SW480 (cell line): ENCODE data around the gene IL36B.

Experiments
- DNase-seq: peaks from one replicate; pipeline ENCODE4 v3.0.0-alpha.2; 2016; ENCODE audit warnings: low spot score

Gene IL36B

DNA sequence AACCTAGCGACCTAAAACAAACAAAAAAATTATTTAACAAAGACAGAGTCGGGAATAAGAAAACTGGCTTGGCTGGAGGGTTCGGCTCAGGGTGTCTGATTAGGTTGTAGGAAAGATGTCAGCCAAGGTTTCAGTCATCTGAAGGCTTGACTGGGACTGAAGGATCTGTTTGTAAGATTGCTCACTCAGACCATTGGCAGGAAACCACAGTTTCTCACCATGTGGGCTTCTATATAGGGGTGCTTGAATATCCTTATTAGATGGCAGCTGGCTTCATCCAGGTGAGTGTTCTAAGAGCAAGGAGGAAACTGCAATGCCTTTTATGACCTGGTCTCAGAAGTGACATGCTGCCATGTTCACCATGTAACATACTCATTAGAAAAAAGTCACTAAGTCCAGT is 999 bp upstream of the IL36B start:
- no peak for DNase-seq

DNA sequence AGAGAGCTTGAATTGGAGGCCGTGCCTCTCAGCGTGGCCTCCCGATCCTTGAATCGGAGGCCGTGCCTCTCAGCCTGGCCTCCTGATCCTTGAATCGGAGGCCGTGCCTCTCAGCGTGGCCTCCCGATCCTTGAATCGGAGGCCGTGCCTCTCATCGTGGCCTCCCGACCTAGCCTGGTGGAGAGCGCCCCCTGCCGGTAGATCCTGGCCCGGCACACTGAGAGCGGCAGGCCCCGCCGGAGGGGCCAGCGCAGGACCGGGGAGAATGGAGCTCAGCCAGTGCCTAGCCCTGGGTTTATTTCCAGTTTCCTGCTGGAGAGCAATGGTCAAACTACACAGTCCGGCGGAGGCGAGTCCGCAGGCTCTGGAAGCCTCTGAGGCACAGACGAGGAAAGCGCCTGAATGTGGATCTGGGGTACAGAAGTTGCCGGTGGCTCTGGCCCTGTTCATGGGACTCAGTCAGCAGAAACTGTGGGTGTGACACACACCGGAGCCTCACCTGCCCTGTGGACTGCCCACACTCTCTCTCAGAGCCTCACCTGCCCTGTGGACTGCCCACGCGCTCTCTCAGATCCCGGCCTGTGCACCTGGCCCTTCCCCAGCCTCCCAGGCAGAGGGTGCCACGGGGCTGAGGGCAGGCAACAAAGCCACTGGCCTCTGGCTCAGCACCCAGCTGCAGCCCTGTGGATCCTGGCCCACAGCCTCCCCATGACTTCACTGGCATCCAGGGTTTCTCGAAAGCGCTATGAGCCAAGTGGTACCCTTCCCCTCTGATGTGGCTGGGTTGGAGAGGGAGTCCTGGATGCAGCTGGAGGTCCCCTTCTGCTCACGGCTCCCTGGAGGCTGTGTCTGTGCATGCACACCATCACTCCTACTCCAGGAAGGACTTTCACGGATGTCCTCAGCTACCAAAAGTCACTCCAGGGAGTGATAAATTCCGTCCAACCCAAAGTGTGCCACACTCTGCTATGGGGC is 1.5 kb downstream of the IL36B start:
- no peak for DNase-seq

DNA sequence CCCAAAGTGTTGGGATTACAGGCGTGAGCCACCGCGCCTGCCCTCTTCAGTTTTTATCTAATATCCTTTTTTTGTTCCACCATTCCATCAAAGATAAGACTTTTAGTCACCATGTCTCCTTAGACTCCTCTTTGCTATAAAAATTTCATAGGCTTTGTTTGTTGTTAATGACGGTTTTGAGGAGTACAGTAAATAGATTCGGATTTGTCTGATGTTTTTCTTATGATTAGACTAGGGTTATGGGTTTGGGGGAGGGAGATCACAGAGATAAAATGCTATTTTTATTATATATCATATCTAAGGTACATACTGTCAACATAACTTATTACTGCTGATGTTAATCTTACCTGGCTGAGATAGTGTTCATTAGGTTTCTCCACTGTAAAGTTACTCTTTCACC is 6.2 kb downstream of the IL36B start:
- no peak for DNase-seq

DNA sequence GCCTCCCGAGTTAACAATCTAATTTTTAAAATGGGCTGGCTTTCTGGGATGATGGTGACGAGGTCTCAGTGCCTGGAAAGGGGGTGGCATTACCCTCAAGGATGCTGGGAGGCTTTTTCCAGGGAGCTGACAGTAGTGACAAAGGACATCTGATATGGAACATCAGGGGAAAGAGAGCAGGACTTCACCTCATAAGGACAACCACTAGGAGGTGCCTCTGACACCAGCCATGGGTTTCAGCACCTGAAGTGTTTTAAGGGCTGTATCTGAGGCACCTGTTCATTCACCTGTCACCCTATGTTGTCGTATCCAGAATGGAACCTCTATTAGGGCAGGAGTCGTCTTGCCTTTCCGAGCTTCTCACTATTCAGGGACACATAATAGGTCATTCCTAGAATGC is 10.8 kb downstream of the IL36B start:
- DNase-seq: peak; percentile 39

DNA sequence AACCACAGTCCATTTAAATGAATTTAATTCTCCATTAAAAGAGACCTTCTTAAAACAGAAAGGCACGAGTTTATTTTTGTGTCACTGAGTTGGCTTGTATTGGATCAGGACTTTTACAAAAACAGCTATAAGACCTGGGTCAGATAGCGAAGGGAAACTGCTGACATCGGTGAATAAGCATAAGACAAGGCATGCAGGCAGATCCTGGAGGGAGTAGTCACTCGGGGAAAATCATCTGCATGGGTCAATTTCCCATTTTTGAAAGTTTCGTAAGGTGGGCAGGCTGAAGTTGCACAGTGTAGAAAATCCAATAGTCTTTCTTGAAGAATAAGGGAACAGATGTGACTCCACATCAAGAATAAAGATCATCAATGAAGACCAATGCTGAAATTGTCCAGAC is 12.9 kb downstream of the IL36B start:
- DNase-seq: no peak

DNA sequence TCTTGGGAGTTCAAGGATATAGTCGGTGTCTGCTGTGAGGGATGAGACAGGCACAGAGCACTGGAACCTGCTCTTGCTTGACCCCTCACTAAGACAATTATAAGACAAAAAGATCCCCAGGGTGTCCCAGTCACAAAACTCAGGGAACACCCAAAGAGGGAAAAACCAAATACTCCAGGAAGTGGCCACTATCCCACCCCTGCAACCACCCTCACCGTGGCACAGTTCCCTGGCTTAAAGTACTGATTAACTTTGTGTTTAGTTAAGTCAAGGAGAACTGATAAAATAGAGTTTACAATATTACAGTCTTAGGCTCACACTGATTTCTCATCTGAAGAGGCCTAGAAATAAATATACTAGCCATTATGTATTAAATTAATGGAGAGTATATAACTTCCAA is 13.5 kb downstream of the IL36B start:
- DNase-seq: no peak

DNA sequence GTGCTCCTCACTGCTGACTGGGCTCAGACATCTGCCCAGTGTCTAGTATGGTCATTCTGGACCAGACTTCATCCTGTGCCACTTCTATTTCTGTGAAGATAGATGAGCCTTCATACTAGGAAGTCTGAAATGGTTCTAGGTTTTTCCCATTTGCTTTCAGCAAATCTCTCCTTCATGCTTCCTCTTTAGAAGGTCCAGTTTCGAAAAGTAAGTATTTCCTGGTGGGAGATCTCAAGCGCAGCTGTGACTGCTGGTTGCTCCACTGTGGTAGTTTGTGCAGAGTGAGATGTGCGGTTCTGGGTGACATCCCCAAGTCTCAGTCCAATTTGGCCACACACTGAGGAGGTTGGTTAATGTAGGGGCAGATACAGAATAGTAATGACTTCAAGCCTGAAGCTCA is 14.4 kb downstream of the IL36B start:
- no peak for DNase-seq

DNA sequence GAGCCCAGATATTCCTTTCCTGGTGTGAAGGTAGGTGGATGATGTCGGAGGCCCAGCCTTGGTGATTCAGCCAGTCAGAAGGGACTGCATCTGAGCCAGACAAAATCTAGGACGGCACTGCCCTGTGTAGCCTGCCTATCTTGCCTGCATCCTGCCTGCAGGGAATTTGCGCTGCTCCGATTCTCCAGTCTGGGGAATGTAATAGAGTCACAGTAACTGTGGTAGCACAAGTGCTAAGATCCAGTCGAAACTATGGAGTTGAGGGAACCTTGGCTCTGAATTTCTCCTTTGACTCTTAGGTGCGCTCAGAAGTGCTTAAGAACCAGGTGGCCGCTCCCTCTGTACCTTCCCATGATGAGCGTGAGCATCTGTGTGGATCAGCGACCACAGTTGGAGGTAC is 15.9 kb downstream of the IL36B start:
- DNase-seq: no peak

DNA sequence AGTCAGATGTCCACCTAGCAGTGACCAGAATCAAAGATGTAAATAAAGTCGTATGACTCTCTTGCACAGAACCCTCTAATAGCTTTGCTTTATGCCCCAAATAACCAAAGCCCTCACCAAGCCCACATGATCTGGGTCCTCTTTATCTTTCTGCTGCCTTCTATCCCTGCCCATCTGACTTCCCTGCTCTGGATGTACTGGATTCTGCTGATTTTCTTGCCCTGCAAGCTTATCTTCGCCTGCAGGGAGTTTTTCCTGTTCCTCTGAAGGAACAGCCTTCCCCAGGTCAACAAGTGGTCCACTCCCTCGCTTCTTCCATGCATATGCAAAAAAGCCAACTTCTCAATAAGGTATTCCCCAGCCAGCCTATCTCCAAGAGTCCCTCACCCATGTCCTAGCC is 18.7 kb downstream of the IL36B start:
- no peak for DNase-seq

DNA sequence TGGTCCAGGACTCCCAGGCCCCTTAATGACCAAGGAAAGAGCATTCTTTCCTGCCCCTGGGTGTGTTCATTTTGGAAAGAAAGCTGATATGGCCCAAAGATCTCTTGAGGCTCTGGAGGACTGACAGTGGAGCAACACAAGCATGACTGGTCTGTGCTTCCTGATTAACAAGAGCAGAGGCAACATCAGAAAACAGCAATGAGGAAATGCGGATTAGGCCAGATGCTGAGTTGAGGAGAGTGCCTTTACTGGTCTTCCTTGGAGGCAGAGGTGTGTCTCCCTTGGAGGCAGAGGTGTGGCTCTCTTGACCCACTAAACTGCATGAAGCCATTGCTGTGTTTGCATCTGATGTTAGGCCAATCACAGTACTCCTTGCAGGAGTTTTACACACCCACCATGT is 19.9 kb downstream of the IL36B start:
- no peak for DNase-seq

DNA sequence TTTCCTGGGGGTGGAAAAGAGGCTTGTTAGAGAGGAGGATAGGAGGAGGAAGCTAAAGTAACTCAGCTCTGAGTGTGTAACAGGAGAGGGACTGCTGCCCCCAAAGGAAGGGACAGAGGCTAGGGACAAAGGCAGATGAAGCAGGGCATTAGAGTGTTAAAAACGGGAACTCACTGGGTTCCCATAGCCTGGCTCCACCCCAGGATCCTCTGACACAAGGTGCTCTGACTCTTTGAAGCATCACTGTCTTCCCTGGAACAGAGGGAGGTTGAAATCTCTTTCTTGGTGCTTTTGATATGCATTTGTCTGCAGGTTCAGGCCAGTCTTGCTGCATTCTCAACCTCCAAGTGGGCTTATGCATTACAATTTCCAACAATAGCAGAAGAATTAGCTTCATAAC is 24.6 kb downstream of the IL36B start:
- DNase-seq: no peak

DNA sequence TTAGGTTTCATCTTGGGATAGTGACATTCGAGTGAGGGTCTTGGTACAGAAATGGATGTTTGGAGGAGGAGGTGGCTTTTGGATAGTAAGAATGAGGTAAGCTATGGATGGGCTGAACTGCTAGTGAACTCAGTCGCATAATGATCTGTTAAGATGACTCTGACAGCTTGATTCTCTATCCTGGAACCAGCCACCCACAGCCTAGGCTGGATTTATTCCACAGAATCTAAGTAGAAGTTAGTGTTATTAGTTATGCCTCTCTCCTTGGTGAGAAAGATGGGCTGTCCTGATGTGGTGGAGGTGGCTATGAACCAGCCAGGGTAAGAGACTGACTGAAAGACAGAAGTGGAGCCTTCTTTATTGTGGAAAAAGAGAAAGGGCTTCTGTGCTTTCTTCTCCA is 25.0 kb downstream of the IL36B start:
- DNase-seq: no peak

DNA sequence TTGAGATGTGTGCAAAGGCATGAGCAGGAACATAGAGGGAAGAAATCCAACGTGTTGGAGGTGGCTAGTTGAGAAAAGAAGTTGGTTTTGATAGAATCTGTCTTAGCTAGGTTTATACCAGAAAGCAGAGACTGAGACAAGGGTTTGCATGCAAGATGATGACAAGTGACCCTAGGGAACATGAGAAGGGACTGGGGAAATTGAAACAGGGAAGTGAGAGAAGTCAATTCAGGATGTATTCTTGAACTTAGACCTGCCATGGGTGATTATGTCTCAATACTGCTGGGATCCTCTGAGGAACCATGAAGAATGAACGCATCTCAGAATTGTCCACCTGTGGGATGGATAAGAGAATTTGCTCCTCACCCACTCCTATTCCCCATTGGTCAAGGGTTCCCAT is 26.9 kb downstream of the IL36B start:
- no peak for DNase-seq

DNA sequence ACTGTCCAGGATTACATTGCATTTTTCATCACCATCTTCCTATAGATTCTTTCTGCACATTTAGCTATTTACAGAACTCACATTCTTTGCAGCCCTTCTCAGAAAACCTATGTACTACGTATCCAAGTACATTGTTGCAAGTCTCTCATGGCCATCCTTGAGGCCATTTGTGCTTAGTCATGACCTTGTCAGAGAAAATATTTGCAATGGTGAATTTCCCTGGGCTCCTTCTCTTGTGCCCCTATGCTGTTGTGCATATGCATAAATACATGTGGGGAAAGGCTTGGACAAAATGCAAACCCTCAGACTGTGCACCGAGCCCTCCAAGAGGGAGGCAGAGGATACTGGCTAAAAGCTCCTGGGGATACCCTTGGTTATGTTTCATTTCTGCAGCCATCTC is 27.9 kb downstream of the IL36B start:
- no peak for DNase-seq

DNA sequence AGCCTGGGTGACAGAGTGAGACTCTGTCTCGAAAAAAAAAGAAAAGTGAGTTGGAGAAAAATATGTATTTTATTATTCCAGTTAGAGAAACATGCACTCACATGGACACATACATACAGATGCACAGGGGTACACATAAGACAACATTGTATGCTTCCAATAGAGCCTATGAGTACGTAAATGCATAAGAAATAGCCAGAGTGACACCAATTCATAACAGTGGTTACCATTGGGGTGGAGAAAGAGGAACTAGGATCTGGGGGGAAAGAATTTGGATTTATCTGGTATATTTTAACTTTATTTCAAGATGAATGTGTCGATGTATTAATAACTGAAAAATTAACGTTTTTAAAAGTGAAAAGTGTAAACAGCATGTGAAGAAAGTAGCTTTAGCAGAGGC is 31.4 kb downstream of the IL36B start:
- DNase-seq: no peak

DNA sequence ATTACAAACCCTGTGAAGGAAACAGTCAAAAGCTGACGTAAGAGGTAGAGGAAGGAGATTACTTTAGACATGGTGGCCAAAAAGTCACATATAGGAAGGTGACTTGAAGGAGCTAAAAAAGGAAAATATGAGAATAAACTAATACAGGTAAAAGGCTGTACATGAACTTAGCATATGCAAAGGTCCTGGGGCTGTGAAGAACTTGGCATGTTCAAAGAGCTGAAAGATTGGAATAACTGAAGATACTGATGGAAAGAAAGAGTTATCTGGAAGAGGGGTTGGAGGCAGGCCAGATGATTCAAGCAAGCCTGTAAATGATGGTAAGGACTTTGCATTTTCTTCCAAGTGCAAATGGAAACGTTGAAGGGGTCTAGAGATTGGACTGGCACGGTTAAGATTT is 34.2 kb downstream of the IL36B start:
- DNase-seq: no peak

DNA sequence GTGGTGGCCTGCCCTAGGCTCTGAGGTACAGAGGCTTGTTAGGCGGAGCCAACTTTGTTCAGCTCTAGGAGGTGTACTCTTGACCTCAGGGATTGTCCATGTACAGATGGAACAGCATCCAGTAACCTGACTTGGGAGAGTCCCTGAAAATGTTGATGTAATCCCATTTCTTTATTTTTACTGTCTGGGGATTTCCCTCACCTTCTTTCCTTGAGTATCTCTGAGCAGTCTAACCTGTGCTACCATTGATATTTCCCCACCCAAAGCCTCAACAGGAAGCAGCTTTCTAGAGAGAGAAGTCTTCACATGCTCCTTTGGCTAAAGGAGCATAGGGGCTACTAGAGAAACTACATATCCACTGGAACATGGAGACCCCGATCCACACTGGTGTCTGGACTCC is 37.0 kb downstream of the IL36B start:
- DNase-seq: no peak

DNA sequence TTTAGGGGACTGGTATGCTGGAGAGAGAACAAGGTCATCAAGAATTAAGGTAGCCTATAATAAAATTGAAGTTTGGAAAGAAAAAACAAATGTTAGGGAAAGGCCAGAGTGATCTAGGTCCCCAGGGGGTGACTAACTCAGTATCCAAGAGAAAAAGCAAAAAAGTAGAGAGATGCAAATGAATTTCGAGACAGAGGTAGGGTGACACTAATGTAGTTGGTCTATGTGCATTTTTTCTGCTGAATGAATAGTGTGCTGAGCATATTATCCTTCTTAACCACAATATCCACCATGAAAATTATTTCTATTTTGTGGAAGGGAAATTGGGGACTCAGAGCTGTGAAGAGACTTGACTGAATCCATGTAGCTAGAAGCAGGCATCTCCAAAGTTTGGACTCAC is 37.6 kb downstream of the IL36B start:
- no peak for DNase-seq

DNA sequence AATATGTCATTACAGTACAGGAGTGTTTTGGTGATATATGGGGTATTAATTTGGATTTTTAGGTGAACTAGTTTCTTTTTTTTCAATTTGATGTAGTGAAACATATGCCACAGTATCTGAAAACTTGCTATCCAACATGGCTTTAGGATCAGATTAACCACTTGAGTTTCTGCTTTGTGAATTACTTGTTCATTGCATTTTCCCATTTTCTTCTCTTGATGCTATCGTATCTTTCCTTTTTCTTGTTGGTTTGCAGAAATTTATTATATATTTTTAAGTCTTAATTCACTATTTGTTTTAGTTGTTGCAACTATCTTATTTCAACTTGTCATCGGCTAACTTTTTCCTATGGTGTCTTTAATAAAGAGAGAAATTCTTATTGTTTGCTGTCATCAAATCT is 38.6 kb downstream of the IL36B start:
- DNase-seq: no peak

DNA sequence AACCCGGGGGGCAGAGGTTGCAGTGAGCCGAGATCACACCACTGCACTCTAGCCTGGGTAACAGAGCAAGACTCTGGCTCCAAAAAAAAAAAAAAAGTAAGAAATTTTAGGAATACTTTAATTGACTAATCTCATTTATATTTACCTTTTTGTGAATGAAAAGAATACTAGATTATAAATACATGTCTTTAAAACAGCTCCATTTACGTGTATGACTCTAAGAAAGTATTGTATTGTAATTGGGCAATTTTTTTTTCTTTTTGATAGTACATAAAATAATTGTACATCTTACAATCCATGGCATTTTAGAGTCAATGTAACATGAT is 39.4 kb downstream of the IL36B start:
- DNase-seq: no peak

DNA sequence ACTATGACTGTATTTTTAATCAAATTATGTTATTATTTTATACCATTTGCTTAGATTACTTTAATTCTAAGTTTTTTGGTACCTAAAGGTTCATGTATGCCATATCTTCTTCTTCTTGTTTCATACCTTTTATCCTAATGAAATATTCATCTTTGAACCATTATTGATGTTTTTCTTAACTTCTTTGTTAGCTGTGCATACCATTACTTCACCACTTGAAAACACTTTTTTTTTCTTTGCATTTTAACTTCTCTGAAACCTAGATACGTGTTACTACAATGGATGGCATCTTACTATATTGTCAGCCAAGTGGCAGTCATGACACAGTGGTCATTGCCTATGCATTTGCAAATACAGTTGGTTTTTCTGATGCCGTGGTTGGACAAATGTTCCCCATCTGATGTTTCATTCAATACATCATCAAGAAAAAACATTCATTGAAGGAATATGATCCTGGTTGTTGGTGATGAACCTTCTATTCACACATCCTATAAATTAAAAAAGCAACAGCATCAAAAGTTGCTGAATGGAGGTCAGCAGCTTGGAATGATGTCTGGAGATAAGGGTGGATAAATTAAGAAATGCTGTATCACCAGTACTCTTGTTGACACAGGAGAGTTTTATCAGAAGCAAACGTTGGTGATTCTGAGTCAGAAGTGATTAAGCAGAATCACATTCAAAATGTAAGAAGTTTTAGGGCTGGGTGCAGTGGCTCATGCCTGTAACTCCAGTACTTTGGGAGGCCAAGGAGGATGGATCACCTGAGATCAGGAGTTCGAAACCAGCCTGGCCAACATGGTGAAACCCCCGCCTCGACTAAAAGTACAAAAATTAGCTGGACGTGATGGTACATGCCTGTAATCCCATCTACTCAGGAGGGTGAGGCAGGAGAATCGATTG is 40.0 kb downstream of the IL36B start:
- no peak for DNase-seq

DNA sequence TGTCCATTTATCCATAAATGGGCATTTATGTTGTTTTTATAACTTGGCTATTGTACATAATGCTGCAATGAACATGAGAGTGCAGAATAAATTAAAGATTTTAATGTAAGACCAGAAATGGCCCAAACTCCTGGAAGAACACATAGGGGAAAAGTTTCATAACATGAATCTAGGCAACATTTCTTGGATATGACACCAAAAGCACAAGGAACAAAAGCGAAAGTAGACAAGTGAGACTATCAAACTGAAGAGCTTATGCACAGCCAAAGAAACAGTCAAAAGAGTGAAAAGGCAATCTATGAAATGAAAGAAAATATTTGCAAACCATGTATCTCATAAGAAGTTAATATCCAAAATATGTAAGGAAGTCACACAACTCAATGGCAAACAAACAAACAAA is 41.6 kb downstream of the IL36B start:
- DNase-seq: no peak

DNA sequence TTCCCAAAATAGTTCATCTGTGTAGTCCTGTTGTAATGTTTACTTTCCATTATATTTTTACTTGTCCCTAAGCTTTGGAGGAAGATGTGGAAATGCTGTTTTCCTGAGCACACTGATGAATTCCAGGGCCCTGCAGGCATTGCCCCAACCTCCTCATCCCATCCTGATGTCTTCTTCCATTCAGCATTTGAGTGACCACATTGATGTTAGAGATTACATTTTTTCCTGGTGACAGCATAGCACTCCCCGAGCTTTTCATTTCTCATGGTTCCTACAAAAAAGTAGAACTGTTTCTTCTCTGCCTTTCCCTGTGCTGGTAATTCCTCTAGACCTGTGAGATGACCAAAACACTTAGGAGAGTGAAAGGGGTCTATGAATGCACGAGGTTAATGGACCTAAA is 42.6 kb downstream of the IL36B start:
- DNase-seq: no peak
